Measurements from ENCODE around the gene KIF26A. TPM values are rescaled to one million over a fixed set of nuclear protein-coding genes. Genes with fewer than 3 reads are reported as not detected.

The KIF26A gene
- total RNA-seq, 1 donor from 2014 or later: 15.0 TPM

GRCh38 chr14:104164041-104164440 lies 25.7 kb downstream of the KIF26A start:
- no peak for DNase-seq (ENCODE audit: low read depth, low spot score)
- Mint-ChIP-seq H3K4me1 (no peaks in the 10 kb centered on the region), H3K27me3 (ENCODE audit: low read depth) (no peaks in the 10 kb centered on the region), H3K4me3 (no peak overlapping the region), H3K36me3 (ENCODE audit: low read depth) (no peaks in the 10 kb centered on the region), H3K9me3 (no peaks in the 10 kb centered on the region), H3K27ac (ENCODE audit: unreplicated experiment) (no peak overlapping the region)
- TF ChIP-seq CTCF (conservative IDR thresholded peaks at IDR 0.05): no peak

- no peak overlapping the region for H3K4me3 Mint-ChIP-seq
- no peaks in the 10 kb centered on the region for H3K36me3 Mint-ChIP-seq (ENCODE audit: low read depth)
- TF ChIP-seq CTCF (conservative IDR thresholded peaks at IDR 0.05): no peak
- peaks cover 2% of the 10 kb centered on the region for H3K4me1 Mint-ChIP-seq
- no peak for DNase-seq (ENCODE audit: low read depth, low spot score)
- H3K9me3 Mint-ChIP-seq: no peaks in the 10 kb centered on the region
- no peak overlapping the region for H3K27ac Mint-ChIP-seq (ENCODE audit: unreplicated experiment)
- H3K27me3 Mint-ChIP-seq (ENCODE audit: low read depth): no peaks in the 10 kb centered on the region
These were observed 26.1 kb downstream of the KIF26A start for GRCh38 chr14:104164512-104164911.

GRCh38 chr14:104166698-104167097 lies 28.3 kb downstream of the KIF26A start:
- Mint-ChIP-seq H3K4me3 (no peak overlapping the region), H3K27me3 (ENCODE audit: low read depth) (peaks cover 7% of the 10 kb centered on the region), H3K9me3 (no peaks in the 10 kb centered on the region), H3K4me1 (peaks cover 11% of the 10 kb centered on the region), H3K36me3 (ENCODE audit: low read depth) (no peaks in the 10 kb centered on the region), H3K27ac (ENCODE audit: unreplicated experiment) (no peak overlapping the region)
- no peak for DNase-seq (ENCODE audit: low read depth, low spot score)
- TF ChIP-seq CTCF (conservative IDR thresholded peaks at IDR 0.05): no peak

GRCh38 chr14:104168603-104169002 lies 30.2 kb downstream of the KIF26A start:
- H3K9me3 Mint-ChIP-seq: no peaks in the 10 kb centered on the region
- no peaks in the 10 kb centered on the region for H3K36me3 Mint-ChIP-seq (ENCODE audit: low read depth)
- H3K4me3 Mint-ChIP-seq: no peak overlapping the region
- TF ChIP-seq CTCF (conservative IDR thresholded peaks at IDR 0.05): no peak
- H3K4me1 Mint-ChIP-seq: peaks cover 11% of the 10 kb centered on the region
- no peak overlapping the region for H3K27ac Mint-ChIP-seq (ENCODE audit: unreplicated experiment)
- DNase-seq (ENCODE audit: low read depth, low spot score): no peak
- H3K27me3 Mint-ChIP-seq (ENCODE audit: low read depth): peaks cover 7% of the 10 kb centered on the region

- no peak for DNase-seq (ENCODE audit: low read depth, low spot score)
- Mint-ChIP-seq H3K27me3 (ENCODE audit: low read depth) (peaks cover 7% of the 10 kb centered on the region), H3K4me1 (peaks cover 11% of the 10 kb centered on the region), H3K9me3 (no peaks in the 10 kb centered on the region), H3K27ac (ENCODE audit: unreplicated experiment) (no peak overlapping the region), H3K4me3 (no peak overlapping the region), H3K36me3 (ENCODE audit: low read depth) (no peaks in the 10 kb centered on the region)
- TF ChIP-seq CTCF (conservative IDR thresholded peaks at IDR 0.05): no peak
These were observed 30.8 kb downstream of the KIF26A start for GRCh38 chr14:104169005-104169698.
